Stomach (tissue), 9 donors: ENCODE results near the gene FRY. TPM values are rescaled to one million over a fixed set of nuclear protein-coding genes. Genes with fewer than 3 reads are reported as not detected.

Source experiments
- DNase-seq, 2 donors: peaks; one replicate each; pipeline versions ENCODE4 v3.0.0 to v3.0.0-alpha.2; 2013 to 2019
- H3K27ac ChIP-seq, 5 donors: fragments of 200-600 bp in 4 of 5; sonication (generic) in 4 of 5; one replicate each; pipeline ENCODE4 v1.5.1; 2013 to 2019; ENCODE audit warnings: mild to moderate bottlenecking in 1 of 5, moderate library complexity in 1 of 5
- H3K27me3 ChIP-seq, 3 donors: fragments of 200-600 bp; sonication (generic); one replicate each; pipeline ENCODE4 v1.5.1; 2017 to 2019; ENCODE audit warnings: mixed run types in 1 of 3
- H3K36me3 ChIP-seq, 4 donors: fragments of 200-600 bp; sonication (generic); 1 replicate in 3 of 4; 2 replicates in 1 of 4; pipeline ENCODE4 v1.5.1; 2016 to 2019
- H3K4me1 ChIP-seq, 4 donors: fragments of 200-600 bp; sonication (generic); one replicate each; pipeline ENCODE4 v1.5.1; 2016 to 2019
- H3K4me3 ChIP-seq, 4 donors: fragments of 200-600 bp; sonication (generic) in 3 of 4; one replicate each; pipeline ENCODE4 v1.5.1; 2016 to 2019; ENCODE audit warnings: mild to moderate bottlenecking in 1 of 4
- H3K9me3 ChIP-seq, 4 donors: fragments of 200-600 bp; sonication (generic); one replicate each; pipeline ENCODE4 v1.5.1; 2016 to 2019
- EP300 ChIP-seq: sonication (generic); formaldehyde crosslinking; IDR thresholded peaks from one replicate; pipeline ENCODE4 v1.6.1; 2017; ENCODE audit warnings: antibody characterized with exemption
- POLR2A ChIP-seq, 4 donors: fragments of 450-650 bp; IDR thresholded peaks; one replicate each; pipeline ENCODE4 v1.6.1; 2016; ENCODE audit warnings: antibody characterized with exemption in 4 of 4, control low read depth in 2 of 4, mild to moderate bottlenecking in 1 of 4, moderate library complexity in 1 of 4
- POLR2AphosphoS5 ChIP-seq, 3 donors: sonication (generic); formaldehyde crosslinking; IDR thresholded peaks; one replicate each; pipeline ENCODE4 v1.6.1; 2016; ENCODE audit warnings: antibody characterized with exemption in 3 of 3
- WGBS, 5 donors: extraction: QIAGEN DNeasy Blood & Tissue Kit in 3 of 5; methylation state at CpG; one replicate each; pipeline versions ENCODE4 v1.1.5 to v1.1.7; 2013 to 2018; 5-methylcytosine and 5-hydroxymethylcytosine counted together
- intact Hi-C: fragments of 100-400 bp; cut with DNase I; formaldehyde crosslinking; loops from one replicate; pipeline ENCODE4 v1.15.1; 2023; ENCODE audit warnings: low total_unique reads
- polyA plus RNA-seq, 3 donors: library from polyadenylated mRNA; stranded (reverse); fragments of 200-250 nt; gene quantifications; one replicate each; pipeline ENCODE4 v1.2.3, GENCODE V29; 2013
- total RNA-seq, 5 donors: library from RNA; depleted of rRNA; stranded (reverse); fragments of >200 nt; gene quantifications; one replicate each; pipeline versions ENCODE4 v1.1.0 to v1.2.3, GENCODE V29; 2014 to 2016
- TF ChIP-seq, protein P1 (sequence below), 7 experiments: fragments of 450-650 bp in 4 of 7; fragments of 200-600 bp in 3 of 7; sonication (generic) in 3 of 7; IDR thresholded peaks; one replicate each; pipeline ENCODE4 v1.5.1; 2016 to 2019; ENCODE audit warnings: antibody characterized with exemption in 7 of 7, control low read depth in 2 of 7, mild to moderate bottlenecking in 1 of 7
- donor health status: healthy with polysubstance abuse.
- donor health status: Bipolar disorder and iron deficiency.
- donor health status: healthy.

The FRY gene
- total and polyA plus RNA-seq, 8 donors = 3.5 to 97.1 (median 16.4) TPM

DNA sequence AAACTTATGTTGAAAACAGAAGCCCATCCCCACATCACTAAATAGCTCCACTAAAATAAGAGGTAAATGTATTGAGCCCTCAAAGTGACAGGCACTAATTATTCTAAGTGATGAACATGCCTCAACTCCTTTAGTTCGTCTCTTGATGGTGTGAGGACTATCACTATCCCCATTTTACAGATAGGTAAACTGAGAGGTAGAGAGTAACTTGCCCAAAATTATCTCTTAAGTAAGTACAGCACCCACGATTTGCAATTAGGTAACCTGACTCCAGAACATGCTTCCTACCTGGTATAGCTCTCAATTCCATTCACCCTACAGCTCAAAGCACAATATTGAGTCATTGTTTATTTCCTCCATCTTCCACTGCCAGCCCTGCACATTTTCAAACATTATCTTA, 270.9 kb downstream of the FRY start:
- Histone ChIP-seq H3K4me3 (no peak overlapping the region), H3K36me3 (no peaks in the 10 kb centered on the region), H3K27me3 (no peaks in the 10 kb centered on the region), H3K4me1 (no peaks in the 10 kb centered on the region), H3K27ac (no peak overlapping the region), H3K9me3 (no peaks in the 10 kb centered on the region)
- DNase-seq = no peak
- intact Hi-C loops = loop anchor here (10.0 kb wide), 1 partner anchor 388 kb away; no protein-coding TSS in a partner anchor
- TF ChIP-seq EP300 = no peak
- TF ChIP-seq POLR2A (IDR thresholded peaks at IDR 0.05) = no peak
- no peak for TF ChIP-seq POLR2AphosphoS5 (IDR thresholded peaks at IDR 0.05)
- TF ChIP-seq, protein P1, sequence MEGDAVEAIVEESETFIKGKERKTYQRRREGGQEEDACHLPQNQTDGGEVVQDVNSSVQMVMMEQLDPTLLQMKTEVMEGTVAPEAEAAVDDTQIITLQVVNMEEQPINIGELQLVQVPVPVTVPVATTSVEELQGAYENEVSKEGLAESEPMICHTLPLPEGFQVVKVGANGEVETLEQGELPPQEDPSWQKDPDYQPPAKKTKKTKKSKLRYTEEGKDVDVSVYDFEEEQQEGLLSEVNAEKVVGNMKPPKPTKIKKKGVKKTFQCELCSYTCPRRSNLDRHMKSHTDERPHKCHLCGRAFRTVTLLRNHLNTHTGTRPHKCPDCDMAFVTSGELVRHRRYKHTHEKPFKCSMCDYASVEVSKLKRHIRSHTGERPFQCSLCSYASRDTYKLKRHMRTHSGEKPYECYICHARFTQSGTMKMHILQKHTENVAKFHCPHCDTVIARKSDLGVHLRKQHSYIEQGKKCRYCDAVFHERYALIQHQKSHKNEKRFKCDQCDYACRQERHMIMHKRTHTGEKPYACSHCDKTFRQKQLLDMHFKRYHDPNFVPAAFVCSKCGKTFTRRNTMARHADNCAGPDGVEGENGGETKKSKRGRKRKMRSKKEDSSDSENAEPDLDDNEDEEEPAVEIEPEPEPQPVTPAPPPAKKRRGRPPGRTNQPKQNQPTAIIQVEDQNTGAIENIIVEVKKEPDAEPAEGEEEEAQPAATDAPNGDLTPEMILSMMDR (IDR thresholded peaks at IDR 0.05) = no peak
- 70 to 78% (median 76%) methylated on average over 2 of the region's 2 CpGs for WGBS, 5 donors

DNA sequence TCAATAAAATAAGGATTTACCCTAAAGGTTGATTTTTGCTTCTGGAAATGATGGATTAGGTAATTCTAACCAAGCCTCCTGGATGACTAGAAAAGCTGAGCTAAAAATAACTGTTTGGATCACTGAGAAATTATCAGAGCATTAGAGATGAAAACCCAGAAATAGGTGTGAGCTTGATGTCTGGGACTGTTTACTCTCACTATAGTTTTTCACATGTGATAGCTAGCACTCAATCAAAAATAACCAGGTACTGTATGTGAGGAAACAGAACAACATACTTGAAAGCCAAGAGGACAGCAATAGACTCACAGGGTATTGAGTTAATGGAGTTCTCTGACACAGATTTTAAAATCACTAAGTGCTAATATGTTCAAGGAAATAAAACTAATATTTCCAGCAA, 274.1 kb downstream of the FRY start:
- Histone ChIP-seq H3K9me3 (no peaks in the 10 kb centered on the region), H3K4me1 (peaks cover 5 to 9% (median 8%) of the 10 kb centered on the region in 4 donors), H3K27me3 (no peaks in the 10 kb centered on the region), H3K36me3 (no peaks in the 10 kb centered on the region), H3K27ac (no peak overlapping the region), H3K4me3 (no peak overlapping the region)
- DNase-seq = no peak
- TF ChIP-seq POLR2A (IDR thresholded peaks at IDR 0.05) (no peak), EP300 (no peak), POLR2AphosphoS5 (IDR thresholded peaks at IDR 0.05) (no peak)
- TF ChIP-seq, protein P1 (IDR thresholded peaks at IDR 0.05) = no peak
- intact Hi-C loops = loop anchor here (10.0 kb wide), 1 partner anchor 391 kb away; no protein-coding TSS in a partner anchor

DNA sequence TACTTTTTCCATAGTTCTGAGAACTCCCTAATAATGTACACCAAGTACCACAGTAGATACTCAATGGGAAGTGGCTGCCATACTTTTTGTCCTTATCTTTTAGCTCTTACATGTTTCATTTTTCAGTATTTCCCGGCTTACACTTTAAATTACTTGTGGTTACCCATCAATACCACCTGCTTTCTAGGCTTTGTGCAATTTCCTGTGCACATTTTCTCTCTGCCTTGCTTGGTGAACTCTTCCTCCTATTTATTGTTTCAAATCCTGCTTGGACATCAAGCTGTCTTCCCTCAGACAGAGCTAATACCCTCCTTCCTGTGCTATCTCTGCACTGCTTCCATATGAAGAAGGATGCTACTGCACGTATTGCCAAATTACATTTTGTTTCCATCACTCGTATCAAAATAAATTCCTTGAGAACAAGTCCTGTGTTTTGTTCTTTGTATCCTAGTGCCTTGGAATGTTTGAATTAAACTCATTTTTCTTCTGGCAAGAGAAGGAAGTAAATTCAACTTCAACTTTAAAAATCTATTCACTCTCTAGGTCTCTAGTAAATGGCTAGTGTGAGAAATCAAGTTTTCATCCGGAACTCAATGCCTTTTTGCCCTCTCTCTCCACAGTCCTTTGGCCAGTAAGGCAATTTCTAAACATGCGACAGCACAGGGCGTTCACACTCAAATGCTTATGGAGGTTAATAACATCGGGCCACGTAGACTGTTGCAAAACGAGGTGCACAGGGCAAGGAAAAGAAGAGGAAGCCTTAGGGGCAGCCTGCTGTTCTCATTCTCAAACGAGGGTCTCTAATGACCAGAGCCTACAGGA, 277.9 kb downstream of the FRY start:
- H3K4me3 ChIP-seq = peak overlapping the region; percentile 9 to 29 (median 23)
- H3K4me1 ChIP-seq = peaks cover 5 to 9% (median 8%) of the 10 kb centered on the region in 4 donors
- H3K27ac ChIP-seq = peak overlapping the region in 4 of 5 donors; percentile 14 to 57 (median 41)
- intact Hi-C loops = loop anchor here (10.0 kb wide), 1 partner anchor 395 kb away; no protein-coding TSS in a partner anchor
- no peak for TF ChIP-seq EP300
- no peak for TF ChIP-seq POLR2A (IDR thresholded peaks at IDR 0.05)
- TF ChIP-seq, protein P1 (IDR thresholded peaks at IDR 0.05) = no peak
- TF ChIP-seq POLR2AphosphoS5 (IDR thresholded peaks at IDR 0.05) = no peak
- H3K27me3 ChIP-seq = no peaks in the 10 kb centered on the region
- DNase-seq = peak in 1 of 2 donors; percentile 27
- no peaks in the 10 kb centered on the region for H3K36me3 ChIP-seq
- no peaks in the 10 kb centered on the region for H3K9me3 ChIP-seq
- WGBS, 5 donors = 24 to 42% (median 37%) methylated on average over 10 of the region's 10 CpGs

DNA sequence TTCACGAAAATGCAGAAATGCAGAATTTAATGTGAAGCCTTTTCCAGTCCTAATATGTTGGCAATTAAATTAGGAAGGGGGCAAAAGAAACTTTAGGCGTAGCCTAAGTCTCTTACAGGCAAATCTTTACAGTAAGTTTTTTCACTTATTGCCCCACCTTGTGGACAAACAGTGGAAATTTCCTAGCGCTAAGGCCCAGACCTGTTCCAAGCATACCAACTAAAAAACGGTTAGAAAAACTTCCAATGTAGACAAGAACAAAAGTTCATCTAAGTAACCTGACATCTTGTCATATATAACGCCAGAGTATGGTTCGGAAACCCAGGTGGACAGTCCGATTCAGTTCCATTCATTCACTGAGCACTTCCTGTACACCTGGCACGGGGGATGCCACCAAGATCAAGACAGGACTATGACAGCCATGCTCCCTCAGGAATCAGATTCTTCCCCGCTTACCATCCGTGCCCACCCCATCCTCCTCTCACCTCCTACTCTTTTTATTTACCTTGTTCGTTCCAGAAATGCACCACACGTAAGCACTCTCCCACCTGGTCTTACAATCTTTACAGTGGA, 278.6 kb downstream of the FRY start:
- TF ChIP-seq, protein P1 (IDR thresholded peaks at IDR 0.05) = peak in 5 of 7 experiments; percentile 66 to 78 (median 75)
- TF ChIP-seq POLR2A (IDR thresholded peaks at IDR 0.05) = no peak
- Histone ChIP-seq H3K27me3 (no peaks in the 10 kb centered on the region), H3K9me3 (no peaks in the 10 kb centered on the region), H3K27ac (peak overlapping the region in 4 of 5 donors; percentile 14 to 57 (median 41)), H3K4me3 (peak overlapping the region; percentile 9 to 29 (median 23)), H3K36me3 (no peaks in the 10 kb centered on the region), H3K4me1 (peaks cover 5 to 9% (median 8%) of the 10 kb centered on the region in 4 donors)
- WGBS, 5 donors = 37 to 48% (median 43%) methylated on average over 12 of the region's 12 CpGs
- intact Hi-C loops = no loop called here
- peak in 1 of 2 donors; percentile 78 for DNase-seq
